LNCaP clone FGC (cell line): ENCODE measurements around the gene ZFAND3.

Experiments
- DNase-seq: peaks from one replicate; pipeline ENCODE4 v3.0.0-alpha.2; 2011; ENCODE audit warnings: low read depth
- H3K4me3 ChIP-seq: 2 replicates; pipeline ENCODE4 v1.5.1; 2011; ENCODE audit warnings: mild to moderate bottlenecking, low read depth, low read length, control low read depth
- CTCF ChIP-seq: IDR thresholded peaks from 2 replicates; pipeline ENCODE4 v1.5.1; 2012; ENCODE audit warnings: mild to moderate bottlenecking; ENCODE audit not compliant: control insufficient read depth, insufficient read depth; ENCODE audit errors: extremely low read depth

ZFAND3 gene

DNA sequence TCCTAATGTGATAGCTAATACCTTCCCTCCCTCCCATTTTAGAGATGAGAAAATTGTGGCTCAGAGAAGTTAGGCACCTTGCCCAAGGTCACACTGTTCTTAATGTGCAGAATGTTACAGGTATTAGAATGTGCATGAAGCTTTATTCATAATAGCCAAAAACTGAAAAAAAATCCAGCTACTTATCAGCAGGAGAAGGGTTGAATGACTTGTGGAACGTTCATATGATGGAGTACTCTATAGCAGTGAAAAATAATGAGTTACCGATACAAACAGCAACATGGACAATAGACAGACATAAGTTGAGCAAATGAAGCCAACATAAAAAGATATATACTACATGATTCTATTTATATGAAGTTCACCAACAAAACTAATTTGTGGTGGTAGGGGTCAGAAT is 37.7 kb upstream of the ZFAND3 start:
- no peak for TF ChIP-seq CTCF
- H3K4me3 ChIP-seq, result no peak overlapping the region

GRCh38 chr6:37783025-37783855 is 36.3 kb upstream of the ZFAND3 start:
- TF ChIP-seq CTCF, result no peak
- no peak for DNase-seq
- no peak overlapping the region for H3K4me3 ChIP-seq

More for the DNA sequence above, 37.7 kb upstream of the ZFAND3 start:
- no peak for DNase-seq

- DNase-seq, result no peak
- TF ChIP-seq CTCF, result no peak
- H3K4me3 ChIP-seq, result no peak overlapping the region
These were observed 35.5 kb upstream of the ZFAND3 start for GRCh38 chr6:37783856-37784584.

GRCh38 chr6:37784585-37784967 is 35.0 kb upstream of the ZFAND3 start:
- TF ChIP-seq CTCF, result no peak
- no peak overlapping the region for H3K4me3 ChIP-seq
- DNase-seq, result no peak

DNA sequence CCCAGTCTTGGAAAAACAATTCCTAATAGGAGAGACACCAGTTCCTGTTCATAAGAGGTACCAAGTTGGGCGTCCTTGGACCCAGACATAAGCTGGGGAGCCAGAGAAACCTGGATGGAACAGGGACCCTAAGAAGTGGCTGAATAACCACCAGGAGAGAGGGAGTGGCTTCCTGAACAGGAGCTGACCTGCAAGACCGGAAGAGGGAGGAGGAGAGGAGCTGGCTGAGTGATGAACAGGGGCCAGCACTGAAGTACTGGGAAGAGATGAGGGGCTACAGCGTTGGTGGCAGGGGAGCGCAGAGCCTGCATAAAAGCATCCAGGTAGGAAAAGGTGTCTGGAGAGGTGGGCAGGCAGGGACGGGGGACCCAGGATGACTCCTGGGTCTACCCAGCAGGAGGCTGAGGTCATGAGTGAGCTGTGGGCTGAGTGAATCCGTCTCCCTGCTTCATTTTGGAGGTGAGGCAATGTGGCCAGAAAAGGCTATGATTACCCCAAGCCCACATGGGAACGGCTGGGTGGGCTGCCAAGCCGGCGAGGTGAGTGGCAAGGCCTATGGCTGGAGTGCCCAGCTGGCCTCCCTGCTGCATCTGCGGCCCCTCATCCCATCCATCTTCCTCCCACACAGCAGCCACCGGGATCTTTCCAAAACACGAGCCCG is 34.4 kb upstream of the ZFAND3 start:
- TF ChIP-seq CTCF, result no peak
- H3K4me3 ChIP-seq, result no peak overlapping the region
- DNase-seq, result no peak

- no peak for TF ChIP-seq CTCF
- DNase-seq, result no peak
- no peak overlapping the region for H3K4me3 ChIP-seq
These were observed 33.8 kb upstream of the ZFAND3 start for GRCh38 chr6:37785663-37786270.
